Glutamatergic neuron (in vitro differentiated cells): ENCODE measurements around the gene SEC31B. TPM values are rescaled to one million over a fixed set of nuclear protein-coding genes. Genes with fewer than 3 reads are reported as not detected.

Experiments used
- DNase-seq: peaks from one replicate; pipeline ENCODE4 v3.0.0; 2022
- H3K27ac Mint-ChIP-seq: one replicate; pipeline ENCODE4 v1.8.0; 2020; ENCODE audit warnings: mild to moderate bottlenecking, mixed read lengths, inconsistent platforms; ENCODE audit not compliant: unreplicated experiment
- H3K27me3 Mint-ChIP-seq: one replicate; pipeline ENCODE4 v1.8.0; 2020; ENCODE audit warnings: mild to moderate bottlenecking, moderate library complexity, mixed read lengths, inconsistent platforms; ENCODE audit not compliant: unreplicated experiment
- H3K36me3 Mint-ChIP-seq: one replicate; pipeline ENCODE4 v1.8.0; 2020; ENCODE audit warnings: mild to moderate bottlenecking, mixed read lengths, inconsistent platforms; ENCODE audit not compliant: unreplicated experiment
- H3K4me1 Mint-ChIP-seq: one replicate; pipeline ENCODE4 v1.8.0; 2020; ENCODE audit warnings: mild to moderate bottlenecking, low read depth, mixed read lengths, inconsistent platforms; ENCODE audit not compliant: unreplicated experiment
- H3K4me3 Mint-ChIP-seq: one replicate; pipeline ENCODE4 v1.8.0; 2020; ENCODE audit warnings: mild to moderate bottlenecking, mixed read lengths, inconsistent platforms; ENCODE audit not compliant: unreplicated experiment
- H3K9me3 Mint-ChIP-seq: one replicate; pipeline ENCODE4 v1.8.0; 2020; ENCODE audit warnings: mild to moderate bottlenecking, moderate library complexity, mixed read lengths, inconsistent platforms; ENCODE audit not compliant: unreplicated experiment
- total RNA-seq: library from RNA; stranded (reverse); fragmentation: NEBNext Ultra II Directional; extraction: Animal tissue kit (Norgen Biotek cat#: 25700); gene quantifications from one replicate; pipeline ENCODE4 v1.2.1, GENCODE V29; 2021; ENCODE audit not compliant: unreplicated experiment
- TF ChIP-seq, protein P1 (sequence below): fragments of 200-600 bp; sonication (generic); IDR thresholded peaks from one replicate; pipeline ENCODE4 v1.5.0; 2021; ENCODE audit not compliant: partially characterized antibody, unreplicated experiment

The SEC31B gene
- total RNA-seq, 1 donor from 2014 or later = 22.3 TPM

GRCh38 chr10:100510533-100511308 lies 8.9 kb downstream of the SEC31B start:
- no peak overlapping the region for H3K4me3 Mint-ChIP-seq
- no peaks in the 10 kb centered on the region for H3K9me3 Mint-ChIP-seq
- TF ChIP-seq, protein P1, sequence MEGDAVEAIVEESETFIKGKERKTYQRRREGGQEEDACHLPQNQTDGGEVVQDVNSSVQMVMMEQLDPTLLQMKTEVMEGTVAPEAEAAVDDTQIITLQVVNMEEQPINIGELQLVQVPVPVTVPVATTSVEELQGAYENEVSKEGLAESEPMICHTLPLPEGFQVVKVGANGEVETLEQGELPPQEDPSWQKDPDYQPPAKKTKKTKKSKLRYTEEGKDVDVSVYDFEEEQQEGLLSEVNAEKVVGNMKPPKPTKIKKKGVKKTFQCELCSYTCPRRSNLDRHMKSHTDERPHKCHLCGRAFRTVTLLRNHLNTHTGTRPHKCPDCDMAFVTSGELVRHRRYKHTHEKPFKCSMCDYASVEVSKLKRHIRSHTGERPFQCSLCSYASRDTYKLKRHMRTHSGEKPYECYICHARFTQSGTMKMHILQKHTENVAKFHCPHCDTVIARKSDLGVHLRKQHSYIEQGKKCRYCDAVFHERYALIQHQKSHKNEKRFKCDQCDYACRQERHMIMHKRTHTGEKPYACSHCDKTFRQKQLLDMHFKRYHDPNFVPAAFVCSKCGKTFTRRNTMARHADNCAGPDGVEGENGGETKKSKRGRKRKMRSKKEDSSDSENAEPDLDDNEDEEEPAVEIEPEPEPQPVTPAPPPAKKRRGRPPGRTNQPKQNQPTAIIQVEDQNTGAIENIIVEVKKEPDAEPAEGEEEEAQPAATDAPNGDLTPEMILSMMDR = no peak
- H3K27ac Mint-ChIP-seq = no peak overlapping the region
- H3K27me3 Mint-ChIP-seq = no peaks in the 10 kb centered on the region
- no peak for DNase-seq
- no peaks in the 10 kb centered on the region for H3K36me3 Mint-ChIP-seq
- H3K4me1 Mint-ChIP-seq = peaks cover 5% of the 10 kb centered on the region

GRCh38 chr10:100509241-100509840 lies 10.3 kb downstream of the SEC31B start:
- no peak for DNase-seq
- Mint-ChIP-seq H3K9me3 (no peaks in the 10 kb centered on the region), H3K4me1 (peaks cover 5% of the 10 kb centered on the region), H3K36me3 (no peaks in the 10 kb centered on the region), H3K27ac (no peak overlapping the region), H3K27me3 (no peaks in the 10 kb centered on the region), H3K4me3 (no peak overlapping the region)
- TF ChIP-seq, protein P1 = no peak

- no peak overlapping the region for H3K27ac Mint-ChIP-seq
- H3K36me3 Mint-ChIP-seq = no peaks in the 10 kb centered on the region
- peaks cover 5% of the 10 kb centered on the region for H3K4me1 Mint-ChIP-seq
- H3K27me3 Mint-ChIP-seq = no peaks in the 10 kb centered on the region
- no peak for DNase-seq
- H3K9me3 Mint-ChIP-seq = no peaks in the 10 kb centered on the region
- H3K4me3 Mint-ChIP-seq = no peak overlapping the region
- TF ChIP-seq, protein P1 = peak; percentile 63
Observed at GRCh38 chr10:100508691-100509150, 10.9 kb downstream of the SEC31B start.

GRCh38 chr10:100508266-100508665 lies 11.4 kb downstream of the SEC31B start:
- no peak overlapping the region for H3K27ac Mint-ChIP-seq
- H3K4me3 Mint-ChIP-seq = no peak overlapping the region
- DNase-seq = no peak
- H3K4me1 Mint-ChIP-seq = peaks cover 5% of the 10 kb centered on the region
- H3K27me3 Mint-ChIP-seq = no peaks in the 10 kb centered on the region
- H3K36me3 Mint-ChIP-seq = no peaks in the 10 kb centered on the region
- no peaks in the 10 kb centered on the region for H3K9me3 Mint-ChIP-seq
- TF ChIP-seq, protein P1 = no peak

DNA sequence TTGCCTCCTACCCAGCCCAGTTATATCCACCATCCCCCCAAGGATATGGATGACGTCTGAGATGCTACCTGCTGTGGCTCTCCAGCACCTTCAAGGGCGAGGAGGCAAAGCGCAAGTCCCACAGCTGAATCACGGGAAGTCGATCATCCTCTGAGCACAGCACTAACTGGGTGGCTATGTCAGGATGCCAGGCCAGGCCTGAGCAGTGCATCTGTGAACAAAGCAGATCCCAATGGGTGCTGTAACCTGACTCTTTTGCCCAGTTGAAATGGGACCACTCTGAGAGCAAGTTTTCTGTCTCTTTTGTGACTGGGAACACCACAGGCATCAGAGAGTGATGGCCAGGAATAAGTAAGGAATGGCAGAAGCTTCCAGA lies 12.3 kb downstream of the SEC31B start:
- no peak for DNase-seq
- TF ChIP-seq, protein P1 = no peak
- H3K27me3 Mint-ChIP-seq = no peaks in the 10 kb centered on the region
- no peaks in the 10 kb centered on the region for H3K9me3 Mint-ChIP-seq
- no peak overlapping the region for H3K4me3 Mint-ChIP-seq
- no peak overlapping the region for H3K27ac Mint-ChIP-seq
- no peaks in the 10 kb centered on the region for H3K36me3 Mint-ChIP-seq
- peaks cover 5% of the 10 kb centered on the region for H3K4me1 Mint-ChIP-seq
